ENCODE data around the gene PHF5A. TPM values are rescaled to one million over a fixed set of nuclear protein-coding genes. Genes with fewer than 3 reads are reported as not detected.

PHF5A gene
- polyA plus RNA-seq, 1 of the 3 experiments (the other 2 are of a cell fraction) = 39.6 TPM

DNA sequence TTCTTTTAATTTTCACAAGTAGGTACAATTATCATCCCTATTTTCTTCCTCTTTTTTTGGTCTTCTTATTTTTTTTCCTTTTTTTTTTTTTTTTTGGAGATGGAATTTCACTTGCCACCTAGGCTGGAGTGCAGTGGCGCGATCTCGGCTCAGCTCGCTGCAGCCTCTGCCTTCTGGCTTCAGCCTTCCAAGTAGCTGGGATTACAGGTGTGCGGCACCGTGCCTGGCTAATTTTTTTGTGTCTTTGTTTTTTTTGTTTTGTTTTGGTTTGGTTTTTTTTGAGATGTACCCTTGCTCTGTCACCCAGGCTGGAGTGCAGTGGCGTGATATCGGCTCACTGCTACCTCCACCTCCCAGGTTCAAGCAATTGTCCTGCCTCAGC, 38.5 kb downstream of the PHF5A start:
- H3K27ac ChIP-seq (ENCODE audit: low read depth in 2 of 2, low read length in 1 of 2) = no peak overlapping the region
- H3F3A ChIP-seq (replicated peaks; ENCODE audit: insufficient read depth) = no peaks in the 10 kb centered on the region
- peaks cover 3% of the 10 kb centered on the region; the same call in 1 of the 2 replicates for H3K79me2 ChIP-seq (ENCODE audit: insufficient read depth)
- POLR2A ChIA-PET = no interaction called here
- 96% methylated on average over 7 of the region's 8 CpGs for WGBS (ENCODE audit: low lambda C conversion rate)
- no peaks in the 10 kb centered on the region for H3K9me3 ChIP-seq
- H3K4me2 ChIP-seq = no peak overlapping the region
- peaks cover 0 to 6% of the 10 kb centered on the region in 2 experiments for H3K36me3 ChIP-seq (replicated peaks in 1 of 2; ENCODE audit: control insufficient read depth in 1 of 2, insufficient read depth in 2 of 2, low read length in 1 of 2)
- no peak for TF ChIP-seq FOXJ3 (CRISPR knock-in tag; IDR thresholded peaks at IDR 0.05)
- TF ChIP-seq MXI1 (IDR thresholded peaks at IDR 0.05; ENCODE audit: low read depth, low read length) = no peak
- TF ChIP-seq FOXM1 (IDR thresholded peaks at IDR 0.05; ENCODE audit: low read depth) = no peak
- no peak for TF ChIP-seq CHD2 (IDR thresholded peaks at IDR 0.05; ENCODE audit: low read length, partially characterized antibody)
- no peak for TF ChIP-seq GATA2 (CRISPR knock-in tag; IDR thresholded peaks at IDR 0.05)
- TF ChIP-seq TEAD4 (IDR thresholded peaks at IDR 0.05; ENCODE audit: borderline replicate concordance, insufficient read depth) = no peak
- TF ChIP-seq, protein P1, sequence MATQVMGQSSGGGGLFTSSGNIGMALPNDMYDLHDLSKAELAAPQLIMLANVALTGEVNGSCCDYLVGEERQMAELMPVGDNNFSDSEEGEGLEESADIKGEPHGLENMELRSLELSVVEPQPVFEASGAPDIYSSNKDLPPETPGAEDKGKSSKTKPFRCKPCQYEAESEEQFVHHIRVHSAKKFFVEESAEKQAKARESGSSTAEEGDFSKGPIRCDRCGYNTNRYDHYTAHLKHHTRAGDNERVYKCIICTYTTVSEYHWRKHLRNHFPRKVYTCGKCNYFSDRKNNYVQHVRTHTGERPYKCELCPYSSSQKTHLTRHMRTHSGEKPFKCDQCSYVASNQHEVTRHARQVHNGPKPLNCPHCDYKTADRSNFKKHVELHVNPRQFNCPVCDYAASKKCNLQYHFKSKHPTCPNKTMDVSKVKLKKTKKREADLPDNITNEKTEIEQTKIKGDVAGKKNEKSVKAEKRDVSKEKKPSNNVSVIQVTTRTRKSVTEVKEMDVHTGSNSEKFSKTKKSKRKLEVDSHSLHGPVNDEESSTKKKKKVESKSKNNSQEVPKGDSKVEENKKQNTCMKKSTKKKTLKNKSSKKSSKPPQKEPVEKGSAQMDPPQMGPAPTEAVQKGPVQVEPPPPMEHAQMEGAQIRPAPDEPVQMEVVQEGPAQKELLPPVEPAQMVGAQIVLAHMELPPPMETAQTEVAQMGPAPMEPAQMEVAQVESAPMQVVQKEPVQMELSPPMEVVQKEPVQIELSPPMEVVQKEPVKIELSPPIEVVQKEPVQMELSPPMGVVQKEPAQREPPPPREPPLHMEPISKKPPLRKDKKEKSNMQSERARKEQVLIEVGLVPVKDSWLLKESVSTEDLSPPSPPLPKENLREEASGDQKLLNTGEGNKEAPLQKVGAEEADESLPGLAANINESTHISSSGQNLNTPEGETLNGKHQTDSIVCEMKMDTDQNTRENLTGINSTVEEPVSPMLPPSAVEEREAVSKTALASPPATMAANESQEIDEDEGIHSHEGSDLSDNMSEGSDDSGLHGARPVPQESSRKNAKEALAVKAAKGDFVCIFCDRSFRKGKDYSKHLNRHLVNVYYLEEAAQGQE (IDR thresholded peaks at IDR 0.05; ENCODE audit: low read depth, low read length) = no peak
- TF ChIP-seq RCOR1 (IDR thresholded peaks at IDR 0.05; ENCODE audit: low read length) = no peak
- no peak for TF ChIP-seq POLR2AphosphoS5 (IDR thresholded peaks at IDR 0.05; ENCODE audit: low read depth, low read length)
- TF ChIP-seq NFIC (IDR thresholded peaks at IDR 0.05; ENCODE audit: borderline replicate concordance) = no peak
- TF ChIP-seq RAD21 (IDR thresholded peaks at IDR 0.05; ENCODE audit: low read length) = no peak
- TF ChIP-seq, protein P2, sequence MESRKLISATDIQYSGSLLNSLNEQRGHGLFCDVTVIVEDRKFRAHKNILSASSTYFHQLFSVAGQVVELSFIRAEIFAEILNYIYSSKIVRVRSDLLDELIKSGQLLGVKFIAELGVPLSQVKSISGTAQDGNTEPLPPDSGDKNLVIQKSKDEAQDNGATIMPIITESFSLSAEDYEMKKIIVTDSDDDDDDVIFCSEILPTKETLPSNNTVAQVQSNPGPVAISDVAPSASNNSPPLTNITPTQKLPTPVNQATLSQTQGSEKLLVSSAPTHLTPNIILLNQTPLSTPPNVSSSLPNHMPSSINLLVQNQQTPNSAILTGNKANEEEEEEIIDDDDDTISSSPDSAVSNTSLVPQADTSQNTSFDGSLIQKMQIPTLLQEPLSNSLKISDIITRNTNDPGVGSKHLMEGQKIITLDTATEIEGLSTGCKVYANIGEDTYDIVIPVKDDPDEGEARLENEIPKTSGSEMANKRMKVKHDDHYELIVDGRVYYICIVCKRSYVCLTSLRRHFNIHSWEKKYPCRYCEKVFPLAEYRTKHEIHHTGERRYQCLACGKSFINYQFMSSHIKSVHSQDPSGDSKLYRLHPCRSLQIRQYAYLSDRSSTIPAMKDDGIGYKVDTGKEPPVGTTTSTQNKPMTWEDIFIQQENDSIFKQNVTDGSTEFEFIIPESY (IDR thresholded peaks at IDR 0.05; ENCODE audit: borderline replicate concordance, low read depth) = no peak
- no peak for TF ChIP-seq YY1 (IDR thresholded peaks at IDR 0.05; ENCODE audit: low read depth)
- TF ChIP-seq, protein P3, sequence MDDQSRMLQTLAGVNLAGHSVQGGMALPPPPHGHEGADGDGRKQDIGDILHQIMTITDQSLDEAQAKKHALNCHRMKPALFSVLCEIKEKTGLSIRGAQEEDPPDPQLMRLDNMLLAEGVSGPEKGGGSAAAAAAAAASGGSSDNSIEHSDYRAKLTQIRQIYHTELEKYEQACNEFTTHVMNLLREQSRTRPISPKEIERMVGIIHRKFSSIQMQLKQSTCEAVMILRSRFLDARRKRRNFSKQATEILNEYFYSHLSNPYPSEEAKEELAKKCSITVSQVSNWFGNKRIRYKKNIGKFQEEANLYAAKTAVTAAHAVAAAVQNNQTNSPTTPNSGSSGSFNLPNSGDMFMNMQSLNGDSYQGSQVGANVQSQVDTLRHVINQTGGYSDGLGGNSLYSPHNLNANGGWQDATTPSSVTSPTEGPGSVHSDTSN (IDR thresholded peaks at IDR 0.05) = no peak
- CTCF ChIA-PET = no interaction called here
- H2AFZ ChIP-seq (ENCODE audit: low read depth) = no peak overlapping the region
- H3K9ac ChIP-seq = no peak overlapping the region
- H3K9me2 ChIP-seq = no peaks in the 10 kb centered on the region
- no peak overlapping the region for H3K4me3 ChIP-seq (ENCODE audit: low read depth in 2 of 2, low read length in 1 of 2)
- peaks cover 2% of the 10 kb centered on the region; the same call in 1 of the 2 replicates for H4K20me1 ChIP-seq (ENCODE audit: insufficient read depth)
- no peaks in the 10 kb centered on the region for H3K27me3 ChIP-seq (ENCODE audit: insufficient read depth)
- no peak for DNase-seq
- H3K4me1 ChIP-seq (ENCODE audit: control insufficient read depth in 1 of 2, insufficient read depth in 2 of 2, low read depth in 1 of 2, low read length in 1 of 2) = no peaks in the 10 kb centered on the region
